HG02943 (cell line): ENCODE measurements around the gene SLIT1.

ENCODE experiments used
- ATAC-seq: cut with Tn5 transposase; IDR thresholded peaks from one replicate; pipeline ENCODE4 v1.9.1; 2021; ENCODE audit warnings: mild to moderate bottlenecking, low read depth, moderate library complexity; ENCODE audit not compliant: unreplicated experiment

The SLIT1 gene

DNA sequence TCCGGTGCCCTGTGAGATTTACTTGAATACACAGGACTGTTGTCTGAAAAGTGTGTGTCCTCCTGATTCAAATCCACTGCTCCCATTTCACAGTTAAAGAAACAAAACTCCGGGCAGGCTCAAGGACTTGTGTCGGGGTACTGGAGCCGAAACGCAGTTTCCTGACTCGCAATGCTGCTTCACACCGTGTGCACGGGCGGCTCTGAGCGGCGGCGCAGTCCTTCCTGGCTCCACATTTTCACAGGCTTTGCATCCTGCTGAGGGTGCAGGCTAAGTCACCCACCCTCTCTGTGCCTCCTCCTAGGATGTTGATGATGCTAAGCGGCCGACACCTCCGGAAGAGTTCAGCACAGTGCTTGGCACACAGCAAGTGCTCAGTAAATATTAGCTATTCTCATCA lies 65.4 kb downstream of the SLIT1 start:
- ATAC-seq: no peak

DNA sequence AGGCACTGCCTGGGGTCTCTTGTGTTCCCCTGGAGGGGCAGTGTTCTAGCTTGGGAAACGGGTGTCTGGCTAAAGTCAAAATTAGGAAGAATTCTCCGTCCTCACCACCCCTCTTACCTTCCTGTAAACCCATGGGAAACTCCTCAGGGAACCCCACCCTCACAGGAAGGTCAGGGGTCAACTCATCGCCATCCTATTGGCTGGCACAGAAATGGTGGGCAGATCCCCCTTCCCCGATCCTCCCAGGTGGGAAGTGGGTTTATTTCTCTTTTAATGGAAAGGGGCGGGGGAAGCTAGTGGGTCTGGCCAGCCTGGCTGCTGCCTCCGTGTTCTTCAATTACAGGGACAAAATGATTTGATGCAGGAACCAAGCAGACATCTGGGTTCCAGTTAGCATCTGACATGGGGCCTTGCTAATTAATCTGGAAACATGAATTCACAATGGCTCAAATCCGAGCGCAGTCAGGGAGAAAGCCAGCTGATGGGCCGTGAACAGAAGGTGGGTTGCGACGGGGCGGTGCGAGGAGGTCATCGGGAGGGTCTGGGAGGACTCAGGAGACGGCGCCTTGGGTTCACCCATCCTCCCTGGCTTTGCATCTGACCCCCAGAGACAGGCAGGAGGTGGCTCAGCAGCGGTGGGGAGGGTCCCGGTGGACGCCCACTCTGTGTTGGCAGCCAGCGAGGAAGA lies 66.6 kb downstream of the SLIT1 start:
- no peak for ATAC-seq

DNA sequence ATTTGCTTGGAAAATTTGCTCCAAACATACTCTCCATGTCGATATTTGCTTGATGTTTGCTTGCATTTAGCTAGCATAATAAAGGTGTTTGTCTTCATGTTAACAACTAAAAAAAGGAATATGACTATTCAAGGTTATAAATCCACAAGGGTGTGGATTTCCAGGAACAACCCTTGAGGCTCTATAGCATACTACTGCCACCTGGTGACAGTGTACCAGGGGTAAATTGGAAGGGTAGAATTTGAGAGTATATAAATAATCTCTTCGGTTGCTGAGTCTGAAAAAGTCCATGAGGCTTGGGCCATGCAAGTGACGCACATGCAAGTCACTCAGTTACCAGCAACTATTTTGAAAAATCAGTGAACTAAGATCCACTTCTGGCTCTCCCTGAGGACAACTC lies 68.4 kb downstream of the SLIT1 start:
- no peak for ATAC-seq

DNA sequence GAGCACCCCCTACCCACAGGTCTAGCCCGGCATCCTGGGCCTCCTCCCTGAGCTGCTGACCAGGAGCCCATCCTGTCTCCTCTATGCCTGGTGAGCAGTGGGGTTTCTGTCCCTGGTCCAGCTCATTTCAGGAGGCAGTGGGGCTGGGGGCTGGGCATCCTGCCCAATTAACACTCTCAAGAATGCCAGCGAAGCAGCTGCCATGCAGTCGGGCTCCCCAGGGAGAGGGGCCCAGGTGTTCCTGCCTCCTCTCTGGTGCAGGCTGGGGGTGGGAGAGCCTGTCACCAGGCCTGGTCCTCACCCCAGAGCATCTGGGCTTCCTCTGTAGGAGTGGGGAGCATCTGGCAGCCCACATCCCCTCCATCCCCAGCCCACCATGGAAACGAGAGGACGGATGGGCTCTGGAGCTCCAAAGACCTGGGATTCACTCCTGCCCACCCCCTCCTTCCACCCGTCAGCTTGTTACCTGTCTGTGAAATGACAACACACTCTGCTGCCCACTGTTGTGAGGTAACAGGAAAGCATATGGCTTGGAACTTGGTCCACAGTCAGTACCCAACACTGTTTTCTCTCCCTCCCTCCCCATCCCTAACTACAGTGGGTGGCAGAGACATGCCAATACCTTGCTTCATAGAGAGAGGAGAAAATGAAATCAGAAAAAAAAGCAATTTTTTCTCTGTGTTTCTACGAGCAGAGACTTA lies 69.1 kb downstream of the SLIT1 start:
- no peak for ATAC-seq

DNA sequence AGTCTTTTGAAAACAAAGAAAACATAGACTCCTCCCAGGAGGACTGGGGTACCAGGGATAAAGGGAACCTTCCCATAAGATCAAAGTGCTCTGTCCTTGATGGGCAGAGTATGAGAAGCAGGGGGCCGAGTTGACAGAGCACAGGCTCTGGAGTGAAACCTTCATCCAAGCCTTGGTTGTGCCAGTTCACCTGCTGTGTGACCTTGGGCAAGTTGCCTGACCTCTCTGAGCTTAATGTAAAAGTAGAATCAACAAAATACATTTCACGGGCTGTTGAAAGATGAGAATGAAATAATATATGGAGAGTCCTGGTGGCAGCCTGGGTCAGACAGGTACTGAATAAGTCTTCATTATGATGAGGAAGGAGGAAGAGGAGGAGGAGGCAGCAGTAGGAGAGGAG lies 69.9 kb downstream of the SLIT1 start:
- ATAC-seq: no peak

DNA sequence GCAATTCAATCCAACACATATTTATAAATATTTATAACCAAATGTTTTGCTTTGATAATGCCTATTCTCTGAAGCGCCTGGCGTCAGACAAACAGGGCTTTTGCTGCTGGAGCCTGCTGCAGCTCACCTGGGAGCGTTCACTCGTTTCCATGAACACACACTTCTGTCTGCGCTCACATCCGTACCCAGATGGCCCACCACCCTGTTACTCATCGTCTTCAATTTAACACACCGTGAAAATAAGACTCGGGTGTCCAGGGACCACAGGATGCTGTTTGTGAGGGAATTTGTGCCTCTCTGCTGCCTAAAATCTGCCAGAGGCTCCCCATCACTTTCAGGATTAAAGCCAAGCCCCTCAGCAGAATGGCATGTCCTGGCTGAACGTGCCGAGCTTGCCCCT lies 74.1 kb downstream of the SLIT1 start:
- ATAC-seq: no peak

DNA sequence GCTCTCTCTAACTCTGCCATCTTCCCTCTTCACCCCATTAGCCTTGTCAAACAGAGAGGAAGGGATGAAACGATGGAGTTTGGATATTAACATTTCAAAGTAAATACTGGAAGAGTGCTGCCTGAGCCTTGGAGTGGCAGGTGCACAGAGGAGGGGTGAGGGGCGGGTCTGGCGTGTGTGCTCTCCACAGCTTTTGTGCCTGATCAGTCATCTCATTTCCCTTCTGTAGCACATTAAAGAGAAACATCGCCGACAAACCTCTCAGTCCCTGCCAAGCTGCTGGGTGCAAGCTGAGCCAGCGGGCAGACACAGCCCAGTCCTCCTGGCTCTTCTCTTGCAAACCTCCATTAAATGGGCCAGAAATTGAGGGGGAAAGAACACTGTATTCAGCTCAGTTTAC lies 76.2 kb downstream of the SLIT1 start:
- no peak for ATAC-seq

DNA sequence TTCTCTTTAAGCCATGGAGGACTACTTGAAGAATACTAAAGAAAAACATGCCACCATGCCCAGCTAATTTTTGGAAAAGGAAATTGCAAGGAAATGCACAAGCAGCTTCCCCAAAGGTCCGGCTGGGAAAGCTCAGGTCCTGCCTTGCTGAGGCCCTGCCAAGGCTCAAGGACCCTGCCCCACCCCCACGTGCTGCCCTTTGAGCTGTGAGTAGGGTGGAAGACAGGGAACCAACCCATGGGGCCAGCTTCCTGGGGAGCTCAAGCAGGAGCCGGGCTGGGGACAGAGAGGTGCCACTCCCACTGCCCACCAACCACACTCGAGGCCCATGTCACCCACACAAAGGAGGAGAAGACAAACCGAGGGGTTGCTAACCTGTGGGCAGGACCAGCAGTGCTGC lies 78.2 kb downstream of the SLIT1 start:
- no peak for ATAC-seq

DNA sequence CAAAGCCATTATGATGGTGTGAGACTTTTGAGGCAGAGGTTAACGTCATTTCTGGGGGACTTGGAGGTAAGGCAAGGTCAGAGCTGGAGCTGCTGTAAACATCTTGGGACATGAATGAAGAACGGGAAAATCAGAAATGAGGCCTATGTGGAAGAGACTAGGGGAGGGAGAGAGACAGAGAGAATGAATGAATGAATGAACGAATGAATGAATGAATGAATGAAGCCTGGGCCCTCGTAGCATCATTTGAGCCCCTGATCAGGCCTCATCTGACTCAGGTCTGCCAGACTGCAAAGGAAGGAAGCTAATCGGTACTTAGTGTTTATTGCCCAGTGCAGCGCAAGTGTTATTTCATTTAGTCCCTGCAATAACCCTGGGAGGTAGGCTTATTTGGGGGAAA lies 79.6 kb downstream of the SLIT1 start:
- ATAC-seq: no peak

DNA sequence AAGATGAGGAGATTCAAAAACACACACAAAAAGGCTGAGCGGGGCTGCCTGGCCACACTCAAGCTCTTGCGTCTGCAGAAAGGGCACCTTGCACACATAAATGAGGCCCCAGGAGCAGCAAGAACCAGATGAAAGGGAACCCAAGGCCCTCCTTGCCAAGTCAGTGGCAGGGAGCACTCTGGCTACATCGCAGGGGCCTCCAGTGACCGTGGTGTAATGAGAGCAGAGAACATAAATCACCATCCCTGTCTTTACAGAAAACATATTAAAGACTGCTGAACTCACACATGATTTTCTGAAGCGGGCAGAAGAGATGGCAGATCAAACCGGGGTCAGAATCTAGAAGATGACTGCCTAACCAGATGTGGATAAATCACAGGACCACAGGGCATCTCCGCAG lies 80.5 kb downstream of the SLIT1 start:
- no peak for ATAC-seq

DNA sequence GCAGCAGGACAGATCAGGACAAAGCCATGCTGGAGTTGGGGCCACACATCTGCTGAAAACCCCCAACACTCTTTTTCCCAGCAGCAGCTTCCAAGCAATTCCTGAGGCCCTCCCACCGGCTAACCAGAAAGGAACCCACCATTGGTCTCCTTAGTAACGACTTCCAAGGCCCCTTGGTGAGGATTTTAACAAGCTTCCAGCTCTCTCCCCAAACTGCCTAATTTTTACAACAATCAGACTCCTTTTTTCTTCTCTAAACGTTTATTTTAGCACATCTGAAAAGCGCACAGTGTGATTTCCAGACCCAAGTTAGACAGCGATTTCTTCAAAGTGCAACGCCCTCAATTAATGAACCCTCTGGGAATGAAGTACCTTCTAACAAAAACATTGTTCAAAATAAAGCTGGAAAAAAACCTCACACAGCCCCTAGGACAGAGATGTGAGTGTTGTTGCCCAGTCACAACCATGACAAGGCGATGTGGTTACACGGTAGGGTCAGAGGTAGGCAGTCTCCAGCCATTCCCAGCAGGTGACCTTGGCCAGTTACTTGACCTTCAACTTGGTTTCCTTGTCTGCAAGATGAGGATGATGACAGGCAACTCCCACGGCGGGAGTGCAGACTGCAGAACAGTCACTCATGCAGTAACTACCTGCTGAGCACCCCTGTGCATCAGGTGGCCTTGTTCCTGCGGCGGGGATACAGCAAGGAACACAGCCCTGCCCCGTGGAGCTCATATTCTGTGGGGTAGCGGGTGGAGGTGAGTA lies 82.3 kb downstream of the SLIT1 start:
- no peak for ATAC-seq

DNA sequence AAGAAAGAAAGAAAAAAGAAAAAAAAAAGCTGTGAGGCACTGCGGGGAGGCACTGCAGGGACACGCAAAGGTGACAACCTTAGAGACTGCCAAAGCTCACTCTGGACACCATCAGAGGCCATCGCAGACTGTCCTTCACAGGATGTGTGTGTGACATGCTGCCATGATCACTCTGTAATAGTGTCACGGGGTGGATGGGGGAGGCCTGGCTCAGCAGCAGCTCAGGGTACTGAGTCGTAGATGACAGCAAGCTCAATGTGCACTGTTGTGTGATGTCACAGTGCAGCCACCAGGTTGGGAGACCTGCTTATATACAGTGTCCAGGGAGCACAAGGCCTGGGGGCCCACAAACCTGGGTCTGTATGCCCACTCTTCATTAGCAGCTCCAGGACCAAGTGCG lies 83.3 kb downstream of the SLIT1 start:
- no peak for ATAC-seq

DNA sequence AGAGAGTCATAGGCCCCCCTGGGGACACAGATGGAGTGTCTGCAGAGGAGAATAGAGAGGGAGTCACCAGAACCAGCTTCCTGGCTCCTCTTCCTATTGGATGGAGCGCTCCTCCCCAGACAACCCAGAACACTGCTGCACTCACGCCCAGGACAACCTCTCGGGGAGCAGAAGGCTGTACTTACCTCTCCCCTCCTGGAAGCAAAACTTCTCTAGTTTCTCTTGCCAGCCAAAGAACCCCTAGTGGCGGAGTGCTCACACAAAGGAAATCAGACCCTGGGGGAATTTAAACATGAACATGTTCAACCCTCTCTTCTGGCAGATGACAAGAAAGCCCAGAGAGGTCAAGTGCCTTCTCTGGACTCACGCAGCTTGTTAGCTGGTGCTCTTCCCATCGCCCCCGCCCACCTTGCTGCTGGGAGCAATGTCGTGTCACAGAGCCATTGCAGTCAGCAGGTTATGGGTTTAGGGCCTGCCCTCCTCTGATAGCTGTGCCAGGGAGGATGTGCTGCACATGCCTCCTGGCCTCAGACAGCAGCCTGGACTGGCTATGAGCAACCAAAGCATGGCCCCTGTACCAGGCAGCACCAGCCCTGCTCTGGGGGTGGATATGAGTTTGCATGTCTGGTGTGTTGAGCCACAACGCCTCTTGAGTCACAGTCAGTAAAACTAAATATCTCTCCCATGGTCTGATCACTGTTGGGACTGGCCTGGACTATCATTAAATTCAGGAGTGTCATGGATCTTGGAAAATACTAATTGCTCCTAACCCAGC lies 84.4 kb downstream of the SLIT1 start:
- ATAC-seq: no peak

DNA sequence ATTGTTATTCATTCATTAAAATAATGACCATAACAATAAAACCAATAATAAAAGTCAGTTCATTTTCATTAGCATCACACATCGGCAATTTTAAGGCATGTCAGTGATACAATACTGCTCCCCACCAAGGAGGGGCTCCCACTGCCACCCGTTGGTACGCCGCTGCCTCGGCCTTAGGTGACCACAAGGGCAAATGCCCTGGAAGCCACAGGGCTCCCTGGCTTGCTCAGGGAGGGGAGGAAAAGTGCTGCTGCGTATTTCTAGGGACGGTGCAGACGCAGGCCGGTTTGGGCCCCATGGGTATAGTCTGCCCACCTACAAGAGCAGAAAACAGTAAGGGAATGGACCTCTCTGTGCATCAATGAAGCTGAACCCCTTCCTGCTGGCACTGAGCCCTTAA lies 85.1 kb downstream of the SLIT1 start:
- ATAC-seq: no peak

DNA sequence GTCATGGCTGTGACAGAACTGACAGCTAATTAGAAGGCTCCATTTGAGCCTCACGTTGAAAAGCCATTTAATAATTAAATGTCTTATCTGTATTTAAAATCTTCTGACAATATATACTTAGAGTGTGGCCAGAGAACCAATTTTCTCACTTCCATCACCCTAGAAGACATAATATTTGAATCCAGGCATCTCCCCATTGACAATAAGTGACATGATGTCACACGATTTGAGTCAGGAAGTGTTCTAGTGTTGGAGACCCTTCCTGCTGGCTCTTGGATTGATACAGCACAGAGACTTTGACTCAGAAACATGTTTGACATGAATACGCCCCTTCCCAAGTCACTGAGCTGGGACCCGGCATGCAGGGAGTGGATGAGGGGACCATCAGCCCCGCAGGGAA lies 85.9 kb downstream of the SLIT1 start:
- ATAC-seq: no peak

DNA sequence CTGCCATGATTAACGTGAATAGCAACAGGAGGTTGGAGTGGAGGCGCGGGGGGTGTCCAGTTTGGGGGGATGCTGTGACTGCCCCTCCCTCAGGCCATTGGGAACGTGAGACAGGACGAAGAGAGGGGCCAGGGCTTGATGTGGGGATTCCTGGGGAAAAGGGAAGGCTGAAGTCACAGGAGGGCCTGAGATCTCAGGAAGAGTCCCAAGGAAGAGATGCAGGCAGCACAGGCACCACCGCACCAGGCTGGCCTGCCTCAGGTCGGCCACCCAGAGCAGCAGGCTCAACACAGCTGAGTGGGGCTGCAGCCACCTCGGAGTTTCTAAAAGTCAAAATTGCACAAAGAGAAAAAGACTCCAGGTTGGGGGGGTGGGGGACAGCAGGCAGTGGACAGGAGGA lies 86.7 kb downstream of the SLIT1 start:
- no peak for ATAC-seq

DNA sequence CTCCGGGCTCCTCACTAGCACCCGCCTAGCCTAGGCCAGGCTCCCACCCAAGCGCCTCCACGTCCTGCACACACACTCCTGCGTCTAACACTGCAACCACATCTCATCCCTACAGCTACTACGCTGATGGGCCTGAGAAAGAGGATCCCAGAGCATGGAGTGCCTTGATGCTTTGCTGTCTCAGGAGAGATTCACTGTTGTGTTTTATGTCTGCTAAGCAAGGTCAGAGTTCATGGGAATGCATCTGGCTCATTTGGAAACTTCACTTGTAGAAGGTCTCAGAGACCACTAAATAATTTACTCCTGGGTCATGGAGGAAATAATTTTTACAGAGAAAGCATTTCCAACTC lies 88.7 kb downstream of the SLIT1 start:
- ATAC-seq: no peak

DNA sequence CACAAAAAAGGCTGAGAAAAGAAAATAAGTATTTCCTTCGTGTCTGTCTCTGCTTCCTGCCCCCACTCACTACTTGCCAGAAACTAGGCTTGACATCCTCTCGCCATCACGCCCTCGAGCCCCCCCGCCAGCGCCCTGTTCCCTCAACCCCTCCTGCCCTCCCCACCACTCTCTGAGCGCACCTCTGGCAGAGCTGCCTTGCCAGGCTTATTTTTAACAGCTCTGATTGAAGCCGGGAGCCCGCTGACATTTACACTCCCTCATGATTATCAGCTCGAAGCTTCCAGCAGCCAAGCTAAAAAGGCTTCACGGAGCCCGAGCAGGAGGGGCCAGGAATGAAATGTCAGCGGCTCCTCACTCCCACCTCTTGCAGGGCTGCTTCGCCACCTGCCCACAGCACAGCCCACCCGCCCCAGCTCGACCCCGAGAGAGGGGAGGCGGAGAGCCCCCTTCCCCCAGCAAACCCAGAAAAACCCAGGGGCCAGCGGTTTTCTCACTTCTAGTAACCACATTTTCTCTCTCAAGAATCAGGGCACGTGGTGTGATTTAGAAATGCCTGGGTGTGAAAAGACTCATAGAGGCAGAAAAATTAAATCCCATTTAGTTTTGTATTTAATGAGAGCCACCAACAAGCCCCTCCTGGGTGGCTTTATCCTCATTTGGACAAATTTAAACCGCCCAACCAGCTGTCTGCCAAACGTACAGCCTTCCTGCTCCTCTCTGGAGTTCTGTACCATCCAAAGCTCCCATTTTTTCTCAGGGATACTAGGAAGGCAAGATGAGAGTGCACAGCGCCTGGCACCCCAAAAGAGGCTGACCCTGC lies 89.3 kb downstream of the SLIT1 start:
- no peak for ATAC-seq

DNA sequence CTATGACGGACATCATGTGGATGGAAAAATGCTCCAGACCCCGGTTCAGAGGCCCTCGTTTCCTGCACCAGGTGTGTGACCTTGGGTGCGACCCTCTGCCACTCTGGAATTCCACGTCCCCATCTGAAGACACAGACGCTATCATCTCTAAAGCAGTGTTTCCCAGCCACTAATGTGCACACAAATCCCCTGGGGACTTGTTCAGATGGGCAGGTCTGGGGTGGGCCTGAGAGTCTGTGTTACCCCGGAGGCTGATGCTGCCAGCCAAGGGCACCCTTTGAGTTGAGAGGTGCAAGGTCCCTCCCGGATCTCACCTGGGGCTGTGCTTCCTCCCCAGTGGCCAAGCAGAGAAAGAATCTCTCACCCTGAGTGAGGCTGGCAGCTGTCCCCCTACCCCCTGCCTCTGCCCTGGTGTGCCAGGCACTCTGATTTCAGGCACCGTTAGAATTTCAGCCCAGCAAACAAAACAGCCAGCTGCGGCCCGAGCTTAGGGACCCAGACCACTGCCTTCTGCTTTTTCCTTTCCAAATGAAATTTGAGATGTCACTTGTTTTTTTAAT lies 90.0 kb downstream of the SLIT1 start:
- no peak for ATAC-seq

DNA sequence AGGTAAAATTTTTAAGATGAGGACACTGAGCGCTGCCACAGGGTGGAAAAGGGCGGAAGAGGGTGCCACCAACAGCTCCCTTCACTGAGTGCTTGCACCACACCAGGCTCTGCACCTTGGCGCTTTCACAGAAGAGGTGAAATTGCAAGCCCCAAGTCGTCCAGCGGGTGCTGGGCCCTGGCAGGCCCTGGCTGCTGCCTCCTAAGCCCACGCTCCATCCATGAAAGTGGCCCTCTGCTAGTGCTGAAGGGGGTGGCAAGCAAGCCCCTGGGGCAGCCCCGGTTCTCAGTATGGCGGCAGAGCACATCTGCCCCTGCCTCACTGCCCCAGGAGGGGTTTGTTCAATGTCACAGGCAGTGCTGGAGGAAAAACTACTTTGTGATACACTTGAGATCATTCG lies 95.1 kb downstream of the SLIT1 start:
- no peak for ATAC-seq
